Mucosa of descending colon (tissue), 3 donors: ENCODE data around the gene STUB1. TPM values are rescaled to one million over a fixed set of nuclear protein-coding genes. Genes with fewer than 3 reads are reported as not detected.

Source experiments
- ATAC-seq: fragments of 200-7000 bp; cut with Tn5 transposase; one replicate; pipeline ENCODE4 v1.9.1; 2020; ENCODE audit warnings: mild to moderate bottlenecking, moderate library complexity
- DNase-seq, 3 donors: peaks; one replicate each; pipeline ENCODE4 v3.0.0-alpha.2; 2020
- H3K36me3 ChIP-seq: fragments of 200-600 bp; one replicate; pipeline ENCODE4 v1.8.0; 2021; ENCODE audit warnings: low read depth, mild to moderate bottlenecking
- H3K4me1 ChIP-seq: fragments of 200-600 bp; one replicate; pipeline ENCODE4 v1.8.0; 2021; ENCODE audit warnings: low read depth, mild to moderate bottlenecking
- H3K4me3 ChIP-seq: fragments of 200-600 bp; one replicate; pipeline ENCODE4 v1.8.0; 2021; ENCODE audit warnings: mild to moderate bottlenecking
- H3K9me3 ChIP-seq: fragments of 200-600 bp; one replicate; pipeline ENCODE4 v1.8.0; 2021; ENCODE audit warnings: mild to moderate bottlenecking
- CTCF ChIP-seq: fragments of 200-600 bp; IDR thresholded peaks from one replicate; pipeline ENCODE4 v1.8.0; 2022; ENCODE audit warnings: antibody characterized with exemption, mild to moderate bottlenecking
- intact Hi-C, 2 donors: fragments of 100-400 bp; cut with DNase I in 1 of 2; cut with micrococcal nuclease in 1 of 2; formaldehyde crosslinking; loops; one replicate each; pipeline versions ENCODE4 v1.11.0 to v1.11.1; 2022; cut with DNase I, micrococcal nuclease
- total RNA-seq, 3 donors: library from RNA; stranded (reverse); fragmentation: NEBNext Ultra II Directional in 2 of 3; extraction: Animal tissue kit (Norgen Biotek cat#: 25700) in 2 of 3; gene quantifications; one replicate each; pipeline versions ENCODE4 v1.2.1 to v1.2.4, GENCODE V29; 2021 to 2023
- donor health status: DM: no; HTN: no; CAD: no; lungs with moderate emphysema.
- donor health status: DM: no; HTN: no; CAD: no.
- donor health status: DM: no; HTN: yes; CAD: no.

The STUB1 gene
- total RNA-seq, 3 donors from 2014 or later: 77.8 to 119 (median 108) TPM

DNA sequence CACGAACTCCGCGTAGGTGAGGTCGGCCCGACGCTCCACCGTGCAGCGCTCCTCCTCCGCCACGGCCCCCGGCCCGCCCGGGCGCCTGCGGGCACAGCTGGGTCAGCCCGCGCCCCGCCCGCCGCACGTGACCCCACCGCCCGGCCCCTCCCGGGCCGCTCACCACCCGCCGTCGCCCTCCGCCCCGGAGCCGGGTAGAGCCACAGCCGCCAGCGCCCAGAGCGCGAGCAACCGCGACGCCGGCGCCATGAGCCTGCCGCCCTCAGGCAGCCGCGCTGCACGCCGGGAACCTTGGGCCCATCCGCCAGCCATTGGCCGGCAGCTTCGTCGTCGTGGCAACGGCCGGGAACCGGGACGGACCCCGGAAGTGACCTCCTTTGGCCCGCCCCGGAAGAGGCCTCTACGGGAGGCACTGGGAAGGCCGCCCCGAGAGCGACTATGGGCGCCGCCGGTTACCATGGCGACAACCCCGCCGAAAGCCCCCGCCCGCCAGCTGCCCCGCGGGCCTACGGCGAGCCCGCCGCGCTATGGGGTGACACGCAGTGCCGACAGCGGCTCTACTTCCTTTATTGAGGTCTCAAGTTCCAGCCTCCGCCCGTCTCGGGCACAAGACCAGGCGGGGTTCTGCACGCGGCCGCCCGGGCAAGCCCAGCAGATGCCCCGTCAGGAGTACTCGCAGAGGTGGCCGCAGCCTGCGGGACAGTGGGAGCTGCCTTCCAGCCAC, 4.0 kb downstream of the STUB1 start, which contains the start of gene JMJD8:
Gene JMJD8 (minus strand): TSS at position 264 of the 724 bp plus-strand sequence. CDS start 15 bp downstream, at position 249.
- ATAC-seq (peak; percentile 74), DNase-seq (peak; percentile 98 to 99 (median 99))
- peaks cover 50% of the 10 kb centered on the region for H3K4me1 ChIP-seq
- no peak for TF ChIP-seq CTCF
- intact Hi-C loops: no loop called here
- H3K36me3 ChIP-seq: peaks cover 5% of the 10 kb centered on the region
- peak within 1 kb of the TSS; percentile 48 for H3K4me3 ChIP-seq
- no peaks in the 10 kb centered on the region for H3K9me3 ChIP-seq

DNA sequence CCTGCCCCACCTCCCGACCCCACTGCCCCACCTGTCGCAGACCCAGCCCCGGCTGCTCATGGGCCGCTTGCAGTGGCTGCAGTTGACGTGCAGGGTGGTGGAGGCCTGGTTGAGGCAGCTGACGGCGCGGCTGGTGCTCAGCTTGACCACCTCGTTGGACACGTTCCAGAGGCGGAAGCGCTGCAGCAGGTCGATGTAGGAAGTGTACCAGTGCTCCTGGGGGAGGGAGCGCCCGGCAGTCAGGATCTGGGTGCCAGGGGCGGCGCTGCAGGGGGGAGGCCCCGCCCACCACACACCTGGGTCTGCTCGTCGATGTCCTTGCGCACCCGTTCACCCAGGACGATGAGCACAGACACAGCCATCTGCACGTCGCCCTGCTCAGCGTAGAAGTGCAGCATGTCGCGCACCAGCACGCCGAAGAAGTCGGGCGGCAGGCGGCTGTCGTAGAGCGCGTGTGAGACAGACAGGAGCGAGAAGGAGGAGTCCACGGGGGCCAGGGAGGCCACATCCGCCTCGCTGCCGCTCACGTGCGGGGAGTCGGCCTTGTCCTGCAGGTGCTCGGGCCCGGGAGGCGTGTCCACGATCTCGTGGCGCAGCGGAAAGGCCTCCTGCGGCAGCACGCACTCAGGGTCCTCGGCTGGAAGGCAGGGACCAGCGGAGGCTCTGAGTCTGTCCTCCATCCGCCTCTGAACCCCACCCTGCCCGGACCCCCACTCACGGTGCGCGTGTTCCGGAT, 4.9 kb downstream of the STUB1 start:
- intact Hi-C loops: no loop called here
- no peaks in the 10 kb centered on the region for H3K9me3 ChIP-seq
- TF ChIP-seq CTCF: no peak
- no peak overlapping the region for H3K4me3 ChIP-seq
- H3K4me1 ChIP-seq: peaks cover 53% of the 10 kb centered on the region
- no peak for ATAC-seq
- DNase-seq: peak; percentile 49 to 79 (median 62)
- peaks cover 5% of the 10 kb centered on the region for H3K36me3 ChIP-seq

DNA sequence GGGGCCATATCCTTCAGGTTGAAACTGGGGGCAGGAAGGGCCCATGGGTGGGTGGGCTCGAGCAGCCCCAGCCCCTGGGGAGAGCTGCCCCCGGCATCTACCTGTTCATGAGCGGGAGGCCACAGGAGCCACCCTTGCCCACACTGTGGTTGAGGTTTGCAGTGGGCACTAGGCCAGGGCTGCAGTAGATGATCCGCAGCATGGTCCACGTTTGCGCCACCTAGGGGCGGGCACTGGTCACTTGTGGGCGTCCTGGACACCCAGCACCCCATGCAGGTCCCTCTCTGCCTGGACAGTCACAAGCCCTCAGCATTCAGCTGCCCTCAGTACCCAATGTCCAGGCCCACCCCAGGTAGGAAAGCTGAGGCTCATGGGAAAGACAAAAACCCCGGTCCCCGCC, 5.8 kb downstream of the STUB1 start:
- intact Hi-C loops: no loop called here
- Histone ChIP-seq H3K36me3 (peaks cover 5% of the 10 kb centered on the region), H3K4me3 (no peak overlapping the region), H3K9me3 (no peaks in the 10 kb centered on the region), H3K4me1 (peaks cover 51% of the 10 kb centered on the region)
- TF ChIP-seq CTCF: peak; percentile 23
- DNase-seq (peak in 2 of 3 donors; percentile 78), ATAC-seq (peak; percentile 7)

DNA sequence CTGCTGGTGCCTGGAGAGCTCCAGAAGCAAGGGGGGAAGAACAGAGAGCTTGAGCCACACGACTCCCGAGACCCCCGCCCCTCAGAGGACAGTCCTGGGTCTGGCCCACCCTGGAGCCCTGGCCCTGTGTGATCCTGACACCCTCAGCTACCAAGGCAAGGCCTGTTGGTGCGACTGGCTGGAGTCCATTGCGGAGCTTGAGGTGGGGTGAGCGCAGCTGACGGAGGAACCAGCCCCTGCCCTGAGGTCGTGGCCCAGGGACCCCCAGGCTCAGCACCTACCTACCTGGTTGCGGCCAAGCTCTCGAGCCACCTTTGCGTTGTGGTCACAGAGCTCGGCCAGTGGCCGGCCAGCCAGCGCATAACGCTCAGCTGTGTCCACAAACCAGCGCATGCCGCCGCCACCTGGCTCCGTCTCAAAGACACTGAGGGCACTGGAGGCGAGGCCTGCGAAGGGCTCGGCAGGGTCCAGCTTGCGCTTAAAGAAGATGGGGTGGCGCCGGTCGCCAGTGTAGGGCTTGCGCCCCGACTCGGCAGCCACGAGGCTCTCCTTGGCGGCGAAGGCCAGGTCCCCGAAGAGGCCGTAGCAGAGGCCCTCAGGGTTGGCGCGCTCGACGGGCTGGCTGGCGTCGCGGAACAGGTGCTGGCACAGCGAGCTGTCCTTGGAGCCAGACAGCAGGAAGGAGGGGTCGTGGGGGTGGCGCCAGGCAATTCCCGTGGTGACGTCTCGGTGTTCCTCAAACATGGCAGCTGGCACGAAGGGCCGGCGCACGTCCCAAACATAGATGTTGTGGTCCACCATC, 6.5 kb downstream of the STUB1 start:
- DNase-seq: no peak
- Histone ChIP-seq H3K4me1 (peaks cover 44% of the 10 kb centered on the region), H3K4me3 (no peak overlapping the region), H3K9me3 (no peaks in the 10 kb centered on the region), H3K36me3 (peaks cover 5% of the 10 kb centered on the region)
- no peak for TF ChIP-seq CTCF
- intact Hi-C loops: no loop called here
- ATAC-seq: no peak

- intact Hi-C loops: no loop called here
- Histone ChIP-seq H3K9me3 (no peaks in the 10 kb centered on the region), H3K4me3 (no peak overlapping the region), H3K4me1 (peaks cover 36% of the 10 kb centered on the region), H3K36me3 (no peaks in the 10 kb centered on the region)
- no peak for TF ChIP-seq CTCF
- no peak for ATAC-seq
- DNase-seq: no peak
Observed at GRCh38 chr16:687499-687898, 7.3 kb downstream of the STUB1 start.
